ENCODE data around the gene SLC9A4.

Gene SLC9A4

DNA sequence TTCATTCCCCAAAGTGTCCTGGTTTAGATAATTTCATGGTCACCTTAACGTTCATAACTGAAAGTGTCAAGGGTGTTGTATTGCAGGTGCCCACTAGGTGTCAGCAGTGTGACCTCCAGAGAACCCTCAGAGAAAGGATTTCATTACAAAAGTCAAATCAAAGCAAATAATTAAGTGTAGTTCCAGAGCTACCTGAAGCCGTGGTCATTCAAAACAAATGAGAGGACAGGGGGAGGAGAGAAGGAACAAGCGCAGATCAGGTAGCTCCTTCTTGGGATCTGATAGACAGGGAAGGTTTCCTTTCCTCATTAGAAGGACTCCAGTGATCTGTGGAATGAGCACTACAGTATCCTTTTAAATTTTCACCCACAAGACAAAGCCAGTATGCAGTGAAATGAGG lies at the start of gene SLC9A4:
SLC9A4 (plus strand) TSS at position 207 of the 400 bp plus-strand sequence. CDS start 534 bp downstream, outside the sequence.
- DNase-seq (ENCODE audit: low read depth): peak; percentile 59

GRCh38 chr2:102423368-102423767 lies 49.7 kb upstream of the SLC9A4 start:
- DNase-seq (ENCODE audit: low read depth): no peak

- DNase-seq (ENCODE audit: low read depth): no peak
Observed at GRCh38 chr2:102424754-102425153, 48.3 kb upstream of the SLC9A4 start.

DNA sequence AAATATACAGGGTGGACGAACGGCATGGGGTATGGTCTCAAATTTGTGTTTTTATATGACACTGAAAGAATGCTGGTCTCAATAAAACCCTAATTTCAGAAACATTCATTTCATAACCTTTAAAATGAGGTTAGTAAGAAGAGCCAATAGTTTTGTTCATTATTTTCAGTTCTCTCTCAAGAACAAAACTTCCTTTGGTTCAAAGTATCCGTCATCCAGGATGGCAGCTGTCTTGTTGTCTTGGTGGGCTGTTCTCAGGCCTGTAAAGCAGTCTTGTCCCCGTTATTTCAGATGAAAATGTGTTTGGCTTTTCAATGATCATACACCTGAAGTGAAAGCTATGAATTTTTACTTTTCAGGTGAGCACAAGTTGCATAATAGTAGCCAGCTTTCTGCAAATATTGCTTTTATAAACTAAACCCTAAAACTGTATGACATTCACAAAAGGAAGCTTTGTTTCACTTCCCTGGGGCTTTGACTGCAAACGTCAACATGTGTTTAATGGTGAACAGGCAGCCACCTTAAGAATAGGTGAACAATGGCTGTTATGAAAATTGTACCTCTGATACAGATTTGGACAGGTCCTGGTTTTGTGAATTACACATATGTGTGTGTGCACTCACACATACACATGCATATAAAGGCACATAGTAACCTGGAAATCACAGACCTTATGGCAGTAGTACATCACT lies 47.4 kb upstream of the SLC9A4 start:
- DNase-seq (ENCODE audit: low read depth): no peak

- no peak for DNase-seq (ENCODE audit: low read depth)
Observed at GRCh38 chr2:102427249-102427648, 45.8 kb upstream of the SLC9A4 start.

- no peak for DNase-seq (ENCODE audit: low read depth)
Observed at GRCh38 chr2:102428573-102428972, 44.5 kb upstream of the SLC9A4 start.

DNA sequence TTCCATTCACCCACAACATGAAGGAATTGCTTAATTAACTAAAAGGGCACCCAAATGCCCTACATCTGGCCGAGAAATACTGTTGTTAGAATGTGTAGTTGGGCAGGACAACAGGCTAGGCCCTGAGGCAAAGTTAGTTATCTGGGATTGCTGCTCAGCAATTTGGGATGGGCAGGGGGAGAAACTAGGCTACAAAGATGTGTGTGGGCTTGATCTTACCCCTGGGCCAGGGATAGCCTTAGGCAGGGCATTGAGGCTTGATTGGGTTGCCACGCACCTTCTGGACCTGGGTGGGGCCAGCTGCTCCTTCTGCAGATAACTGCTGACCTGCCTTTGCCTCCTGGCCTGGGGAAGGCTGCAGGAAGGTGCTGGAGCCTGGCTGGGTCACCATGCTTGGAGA lies 40.6 kb upstream of the SLC9A4 start:
- no peak for DNase-seq (ENCODE audit: low read depth)

GRCh38 chr2:102433973-102434654 lies 38.9 kb upstream of the SLC9A4 start:
- no peak for DNase-seq (ENCODE audit: low read depth)

DNA sequence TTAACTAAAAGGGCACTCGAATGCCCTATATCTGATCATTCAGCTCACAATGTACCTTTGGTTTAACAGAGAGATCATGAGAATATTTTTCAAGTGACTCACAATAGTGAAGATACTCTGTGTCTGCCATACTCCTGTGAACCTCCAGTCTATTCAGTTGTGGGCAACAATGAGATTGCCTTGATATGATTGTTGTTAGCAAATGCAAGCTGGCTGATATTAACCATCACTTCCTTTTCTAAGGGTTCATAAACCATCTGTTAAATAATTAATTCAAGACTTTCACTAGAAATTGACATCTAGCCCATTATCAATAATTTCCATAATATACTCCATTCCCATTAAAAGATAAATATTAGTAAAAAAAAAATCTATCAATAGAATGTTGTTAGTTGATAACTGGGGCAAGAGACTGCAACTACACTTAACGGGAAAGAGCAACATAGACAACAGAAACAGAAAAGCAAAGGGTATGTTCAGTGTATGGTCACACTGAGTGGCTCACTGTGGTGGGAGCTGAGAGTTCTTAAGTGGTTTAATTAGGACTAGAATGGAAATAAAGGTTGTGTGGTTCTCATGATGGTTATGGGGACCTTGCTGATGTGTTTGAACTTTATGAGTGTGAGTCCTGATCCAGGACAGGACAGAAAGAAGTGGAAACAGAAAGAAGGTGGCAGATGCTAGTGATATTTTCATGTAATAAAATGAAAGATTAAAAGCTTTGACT lies 38.2 kb upstream of the SLC9A4 start:
- DNase-seq (ENCODE audit: low read depth): no peak

GRCh38 chr2:102435741-102436140 lies 37.3 kb upstream of the SLC9A4 start:
- no peak for DNase-seq (ENCODE audit: low read depth)

GRCh38 chr2:102436323-102436722 lies 36.7 kb upstream of the SLC9A4 start:
- peak; percentile 5 for DNase-seq (ENCODE audit: low read depth)

DNA sequence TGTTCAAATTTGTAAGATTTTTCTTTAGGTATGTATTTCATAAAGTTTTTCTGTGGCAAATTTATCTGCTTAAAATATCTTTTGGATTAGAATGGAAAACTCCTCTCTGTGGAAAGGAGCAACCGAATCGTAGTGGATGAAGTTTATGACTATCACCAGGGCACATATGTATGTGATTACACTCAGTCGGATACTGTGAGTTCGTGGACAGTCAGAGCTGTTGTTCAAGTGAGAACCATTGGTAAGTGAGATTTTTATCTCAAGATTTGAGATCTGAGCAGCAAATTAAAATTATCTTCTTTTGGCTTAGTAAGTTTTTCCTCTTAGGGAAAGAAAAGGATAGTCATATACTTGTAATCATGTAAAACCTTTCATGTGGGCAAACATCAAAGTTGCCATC lies 35.9 kb upstream of the SLC9A4 start:
- DNase-seq (ENCODE audit: low read depth): no peak

- DNase-seq (ENCODE audit: low read depth): no peak
Observed at GRCh38 chr2:102438111-102438510, 34.9 kb upstream of the SLC9A4 start.

- DNase-seq (ENCODE audit: low read depth): no peak
Observed at GRCh38 chr2:102438578-102438977, 34.4 kb upstream of the SLC9A4 start.

DNA sequence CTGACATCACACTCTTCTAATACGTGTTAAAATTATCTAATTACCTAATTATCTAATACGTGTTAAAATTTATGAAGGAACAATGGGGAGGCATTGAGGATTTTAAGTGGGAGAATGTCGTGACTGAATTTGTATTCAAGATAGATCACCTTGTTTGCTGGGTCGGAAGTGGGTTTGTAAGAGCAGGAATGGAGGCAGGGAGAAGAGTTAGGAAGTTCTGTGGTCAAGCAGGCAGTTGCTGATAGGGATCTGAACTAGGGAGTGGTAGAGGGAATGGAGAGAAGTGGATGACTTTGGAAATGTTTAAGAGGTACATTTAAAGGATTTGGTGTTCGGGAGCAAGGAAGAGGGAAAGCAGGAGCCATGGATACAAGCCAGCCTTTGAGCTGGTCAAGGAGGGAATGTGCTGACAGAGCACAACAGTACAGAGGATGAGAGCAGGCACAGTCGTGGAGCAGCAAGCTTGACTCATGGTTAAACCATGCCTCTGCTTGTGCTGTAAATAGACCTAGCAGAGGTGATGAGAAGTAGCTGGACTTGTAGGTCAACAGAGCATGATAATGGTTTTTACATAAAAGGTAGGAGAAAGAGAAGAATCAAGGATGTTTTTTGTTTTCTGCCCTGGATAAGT lies 33.8 kb upstream of the SLC9A4 start:
- DNase-seq (ENCODE audit: low read depth): peak; percentile 62

DNA sequence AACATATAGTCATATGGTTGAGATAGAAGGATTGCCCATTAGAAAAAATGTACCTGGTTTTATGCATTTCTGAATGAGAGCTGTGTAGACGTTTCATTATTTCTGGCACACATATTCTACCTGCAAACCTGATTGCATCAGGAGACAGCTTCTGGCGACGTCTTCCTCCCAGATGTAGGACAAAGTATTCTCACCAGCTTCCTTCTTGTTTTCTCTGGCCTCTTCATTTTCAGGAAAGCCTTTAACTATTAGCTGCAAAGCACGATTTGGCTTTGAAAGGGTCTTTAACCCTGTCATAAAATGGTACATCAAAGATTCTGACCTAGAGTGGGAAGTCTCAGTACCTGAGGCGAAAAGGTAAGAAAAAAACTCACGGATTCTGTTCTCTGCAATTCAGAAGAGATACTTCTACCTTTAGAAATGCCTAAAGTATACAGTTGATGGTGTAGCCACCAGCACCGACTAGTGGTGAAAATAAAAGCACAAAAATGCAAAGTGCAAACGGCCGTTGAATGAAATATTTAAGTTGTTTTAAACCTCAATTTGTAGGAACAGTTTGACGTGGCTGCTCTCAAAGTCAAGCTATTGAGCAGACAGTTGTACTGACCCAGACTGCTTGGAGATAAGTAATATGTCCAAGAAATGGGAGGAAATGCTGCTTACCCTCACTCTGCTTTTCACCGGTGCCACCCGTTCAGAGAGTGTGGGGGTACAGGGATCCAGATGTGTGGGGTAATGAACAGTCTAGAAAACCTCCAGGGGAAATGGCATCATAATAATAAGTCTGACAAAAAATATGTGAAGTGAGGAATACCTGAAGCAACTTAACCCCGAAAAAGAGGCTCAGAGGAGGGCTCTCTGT lies 29.8 kb upstream of the SLC9A4 start:
- peak; percentile 55 for DNase-seq (ENCODE audit: low read depth)

- no peak for DNase-seq (ENCODE audit: low read depth)
Observed at GRCh38 chr2:102444233-102444632, 28.8 kb upstream of the SLC9A4 start.

GRCh38 chr2:102446936-102447335 lies 26.1 kb upstream of the SLC9A4 start:
- DNase-seq (ENCODE audit: low read depth): no peak

DNA sequence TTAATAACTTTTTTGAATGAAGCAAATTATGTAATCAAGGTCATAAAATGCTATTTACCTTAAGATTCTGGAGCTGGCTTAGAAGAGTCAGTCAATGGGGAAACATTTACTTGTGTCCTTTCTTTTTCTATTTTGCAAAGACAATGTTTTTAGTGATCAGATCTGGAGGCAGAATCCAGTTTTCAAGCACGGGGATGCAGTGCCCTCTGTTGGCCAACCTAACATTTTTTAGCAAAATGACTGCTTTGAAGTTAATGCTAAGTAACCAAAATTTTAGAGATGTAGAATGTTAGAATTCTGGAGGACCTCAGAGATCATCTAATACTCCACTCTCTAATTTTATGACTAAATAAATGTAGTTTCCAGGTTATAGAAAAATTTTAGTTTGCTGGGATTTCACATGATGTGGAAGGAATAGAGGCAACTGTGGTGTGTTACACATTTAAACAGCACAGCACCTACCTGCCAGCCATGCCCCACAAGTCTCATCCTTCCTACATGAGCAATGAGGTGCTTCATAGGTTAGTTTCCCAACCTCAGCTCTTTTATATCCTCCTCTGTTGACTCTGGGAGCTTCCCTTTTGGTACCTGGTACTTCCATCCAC lies 23.6 kb upstream of the SLC9A4 start:
- peak; percentile 50 for DNase-seq (ENCODE audit: low read depth)

GRCh38 chr2:102451968-102452367 lies 21.1 kb upstream of the SLC9A4 start:
- no peak for DNase-seq (ENCODE audit: low read depth)

GRCh38 chr2:102453501-102453900 lies 19.5 kb upstream of the SLC9A4 start:
- DNase-seq (ENCODE audit: low read depth): no peak

All from ELR (cell line).